22Rv1 (cell line): ENCODE data around the gene ITPR2.

Experiments used
- H3K27ac ChIP-seq: fragments of 450-650 bp; 2 replicates; pipeline ENCODE4 v1.5.1; 2017
- CTCF ChIP-seq: fragments of 450-650 bp; IDR thresholded peaks from 2 replicates; pipeline ENCODE4 v1.5.1; 2017; ENCODE audit warnings: mild to moderate bottlenecking
- ZFX ChIP-seq: fragments of 450-650 bp; IDR thresholded peaks from 2 replicates; pipeline ENCODE4 v1.6.1; 2017; ENCODE audit warnings: antibody characterized with exemption, borderline replicate concordance

ITPR2 gene

GRCh38 chr12:26713885-26714383, 119.1 kb downstream of the ITPR2 start:
- H3K27ac ChIP-seq, result no peak overlapping the region
- TF ChIP-seq ZFX (no peak), CTCF (no peak)

DNA sequence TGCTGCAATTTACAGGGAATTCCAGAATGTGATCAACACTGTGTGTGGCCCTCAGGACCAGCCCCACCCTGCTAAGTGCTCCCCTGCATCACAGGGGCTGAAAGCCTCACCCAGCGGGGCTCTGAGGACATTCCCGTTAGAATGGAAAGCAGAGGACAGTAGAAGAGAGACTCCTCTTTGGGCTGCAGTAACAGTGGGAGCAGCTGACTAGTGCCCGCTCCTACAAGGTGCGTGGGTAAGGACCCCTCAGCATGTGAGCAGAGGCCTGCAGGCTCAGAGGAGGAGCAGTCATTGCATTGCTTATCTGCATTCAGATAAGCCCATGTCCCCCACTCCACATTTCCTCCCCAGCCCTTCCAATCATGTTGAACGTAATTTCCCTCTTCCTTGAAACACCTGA, 120.1 kb downstream of the ITPR2 start:
- no peak for TF ChIP-seq CTCF
- no peak for TF ChIP-seq ZFX
- no peak overlapping the region for H3K27ac ChIP-seq

GRCh38 chr12:26711569-26711968, 121.4 kb downstream of the ITPR2 start:
- TF ChIP-seq CTCF, result no peak
- no peak for TF ChIP-seq ZFX
- H3K27ac ChIP-seq, result 0 out of 2 replicates have a peak overlapping the region, but pooled peaks have one; percentile 12

GRCh38 chr12:26711072-26711471, 121.9 kb downstream of the ITPR2 start:
- no peak for TF ChIP-seq CTCF
- 0 out of 2 replicates have a peak overlapping the region, but pooled peaks have one; percentile 12 for H3K27ac ChIP-seq

DNA sequence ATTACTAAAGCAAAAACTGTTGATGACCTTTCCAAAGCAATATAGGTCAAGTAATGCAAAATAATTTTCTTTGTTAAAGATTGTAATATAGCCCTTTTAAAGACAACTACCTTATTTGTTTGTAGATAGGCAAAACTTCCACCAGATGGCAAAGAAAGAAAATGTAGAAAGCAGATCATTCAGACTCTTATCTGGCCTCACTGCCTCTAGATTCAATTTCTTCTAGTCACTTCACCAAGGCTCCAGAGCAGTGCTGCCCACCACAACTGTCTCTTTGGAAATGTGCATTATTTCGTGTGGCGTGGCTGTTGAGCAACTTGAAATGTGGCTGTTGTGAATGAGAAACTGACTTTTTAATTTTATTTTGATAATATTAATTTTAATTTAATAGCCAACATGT, 127.1 kb downstream of the ITPR2 start:
- H3K27ac ChIP-seq, result no peak overlapping the region
- TF ChIP-seq CTCF (no peak; the same call in 1 of the 2 replicates), ZFX (no peak)

GRCh38 chr12:26704684-26705460, 128.1 kb downstream of the ITPR2 start:
- no peak overlapping the region for H3K27ac ChIP-seq
- TF ChIP-seq CTCF (no peak), ZFX (no peak)

DNA sequence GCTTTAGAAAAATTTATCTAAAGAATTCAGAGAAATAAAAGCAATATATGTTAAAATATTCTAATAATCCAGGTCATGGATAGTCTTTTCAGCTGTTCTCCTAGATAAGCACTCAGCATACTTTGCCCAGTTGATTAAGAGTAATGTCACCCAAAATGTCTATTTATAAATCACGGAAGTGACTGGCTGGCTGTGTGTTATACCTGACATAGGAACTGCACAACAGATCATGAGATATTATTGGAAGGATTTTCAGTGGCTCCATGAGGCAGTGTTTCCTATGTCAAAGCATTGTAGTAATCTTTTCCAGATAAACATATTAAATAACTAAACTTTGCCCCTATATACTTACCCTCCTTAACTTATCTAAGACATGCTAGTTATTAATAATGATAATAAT, 128.8 kb downstream of the ITPR2 start:
- TF ChIP-seq CTCF, result no peak
- no peak for TF ChIP-seq ZFX
- no peak overlapping the region for H3K27ac ChIP-seq
